IMR-90 (cell line): Measurements from ENCODE around the gene ZBTB3. TPM values are rescaled to one million over a fixed set of nuclear protein-coding genes. Genes with fewer than 3 reads are reported as not detected.

Experiments used
- POLR2A ChIP-seq: IDR thresholded peaks from 2 replicates; pipeline ENCODE4 v1.6.1; 2012; ENCODE audit warnings: mild to moderate bottlenecking, low read depth, low read length
- RAD21 ChIP-seq: IDR thresholded peaks from 2 replicates; pipeline ENCODE4 v1.6.1; 2012; ENCODE audit warnings: low read length, improper control_type of control experiment
- RCOR1 ChIP-seq: IDR thresholded peaks from 2 replicates; pipeline ENCODE4 v1.6.1; 2012; ENCODE audit warnings: mild to moderate bottlenecking, low read length, improper control_type of control experiment; ENCODE audit not compliant: insufficient replicate concordance
- SMC3 ChIP-seq: fragments of 150-350 bp; IDR thresholded peaks from 2 replicates; pipeline ENCODE4 v1.6.1; 2016; ENCODE audit warnings: low read depth, mild to moderate bottlenecking, antibody characterized with exemption, low read length, moderate library complexity
- polyA plus RNA-seq, 3 experiments: library from polyadenylated mRNA; depleted of rRNA; stranded (reverse); fragments of >200 nt; gene quantifications; 2 replicates each; pipeline ENCODE4 v1.2.3, GENCODE V29; 2012; ENCODE audit warnings: low replicate concordance in 1 of 3
- total RNA-seq: library from RNA; depleted of rRNA; stranded (reverse); fragments of >200 nt; gene quantifications from 2 replicates; pipeline ENCODE4 v1.2.3, GENCODE V29; 2012

The ZBTB3 gene
- total and polyA plus RNA-seq, 2 of the 4 experiments (the other 2 are of a cell fraction) = 3.4 to 8.1 TPM

GRCh38 chr11:62787005-62787759, 33.2 kb upstream of the ZBTB3 start, which contains the start of gene TMEM179B (continued):
- TF ChIP-seq SMC3 = no peak
- TF ChIP-seq RCOR1 = peak; percentile 92
- TF ChIP-seq POLR2A = peak; percentile 81
- peak; percentile 57 for TF ChIP-seq RAD21
